Activated gamma-delta T cell treated with Interleukin-2 at 50 U/mL for 16 hours (primary cell): ENCODE measurements around the gene EDAR.

Experiments used
- DNase-seq: peaks from one replicate; pipeline ENCODE4 v3.0.0-alpha.2; 2020

Gene EDAR

GRCh38 chr2:108965540-108966289 is 23.3 kb downstream of the EDAR start:
- peak; percentile 64 for DNase-seq

- DNase-seq = no peak
These were observed 26.0 kb downstream of the EDAR start for GRCh38 chr2:108963057-108963456.

GRCh38 chr2:108961796-108962195 is 27.2 kb downstream of the EDAR start:
- DNase-seq = no peak

- no peak for DNase-seq
These were observed 29.0 kb downstream of the EDAR start for GRCh38 chr2:108960006-108960405.

GRCh38 chr2:108959401-108959800 is 29.6 kb downstream of the EDAR start:
- no peak for DNase-seq

- no peak for DNase-seq
These were observed 30.2 kb downstream of the EDAR start for GRCh38 chr2:108958632-108959341.

GRCh38 chr2:108958002-108958401 is 31.0 kb downstream of the EDAR start:
- DNase-seq = no peak

- DNase-seq = no peak
These were observed 32.6 kb downstream of the EDAR start for GRCh38 chr2:108956375-108956774.

- no peak for DNase-seq
These were observed 38.5 kb downstream of the EDAR start for GRCh38 chr2:108950369-108951135.

GRCh38 chr2:108949316-108950239 is 39.4 kb downstream of the EDAR start:
- no peak for DNase-seq

GRCh38 chr2:108947271-108947907 is 41.6 kb downstream of the EDAR start:
- no peak for DNase-seq

- DNase-seq = no peak
These were observed 42.6 kb downstream of the EDAR start for GRCh38 chr2:108946442-108946841.

- no peak for DNase-seq
These were observed 43.1 kb downstream of the EDAR start for GRCh38 chr2:108945969-108946368.

- DNase-seq = no peak
These were observed 44.3 kb downstream of the EDAR start for GRCh38 chr2:108944601-108945331.

GRCh38 chr2:108943751-108944150 is 45.3 kb downstream of the EDAR start:
- DNase-seq = no peak

- no peak for DNase-seq
These were observed 46.1 kb downstream of the EDAR start for GRCh38 chr2:108942888-108943287.

- no peak for DNase-seq
These were observed 46.7 kb downstream of the EDAR start for GRCh38 chr2:108942231-108942825.

- no peak for DNase-seq
These were observed 47.3 kb downstream of the EDAR start for GRCh38 chr2:108941767-108942166.

- DNase-seq = no peak
These were observed 47.8 kb downstream of the EDAR start for GRCh38 chr2:108941161-108941665.

GRCh38 chr2:108940156-108940555 is 48.9 kb downstream of the EDAR start:
- no peak for DNase-seq
